Nephron (organoid): ENCODE results near the gene POU6F1.

ENCODE experiments used
- H3K27ac Mint-ChIP-seq, 3 experiments: 2 replicates each; pipeline ENCODE4 v1.8.0; 2020; ENCODE audit warnings: mixed read lengths in 3 of 3, mild to moderate bottlenecking in 2 of 3, moderate library complexity in 1 of 3
- H3K27me3 Mint-ChIP-seq: 2 replicates; pipeline ENCODE4 v1.8.0; 2021; ENCODE audit warnings: low read depth, mild to moderate bottlenecking, moderate library complexity, mixed read lengths
- H3K36me3 Mint-ChIP-seq: 2 replicates; pipeline ENCODE4 v1.8.0; 2020; ENCODE audit warnings: low read depth, mixed read lengths
- H3K4me1 Mint-ChIP-seq: 2 replicates; pipeline ENCODE4 v1.8.0; 2020; ENCODE audit warnings: mixed read lengths
- H3K4me3 Mint-ChIP-seq, 3 experiments: 2 replicates each; pipeline ENCODE4 v1.8.0; 2020; ENCODE audit warnings: mild to moderate bottlenecking in 3 of 3, mixed read lengths in 3 of 3, moderate library complexity in 2 of 3
- H3K9me3 Mint-ChIP-seq: 2 replicates; pipeline ENCODE4 v1.8.0; 2020; ENCODE audit warnings: mixed read lengths
- TF ChIP-seq, protein P1 (sequence below), 3 experiments: fragments of 200-600 bp; sonication (generic); IDR thresholded peaks; one replicate each; pipeline ENCODE4 v1.5.0; 2021; ENCODE audit warnings: antibody characterized with exemption in 3 of 3; ENCODE audit not compliant: unreplicated experiment in 3 of 3

Gene POU6F1

GRCh38 chr12:51199366-51199945 is 18.4 kb downstream of the POU6F1 start:
- Mint-ChIP-seq H3K4me3 (no peak overlapping the region), H3K4me1 (no peaks in the 10 kb centered on the region), H3K36me3 (no peaks in the 10 kb centered on the region), H3K9me3 (no peaks in the 10 kb centered on the region), H3K27me3 (no peaks in the 10 kb centered on the region), H3K27ac (no peak overlapping the region)
- TF ChIP-seq, protein P1, sequence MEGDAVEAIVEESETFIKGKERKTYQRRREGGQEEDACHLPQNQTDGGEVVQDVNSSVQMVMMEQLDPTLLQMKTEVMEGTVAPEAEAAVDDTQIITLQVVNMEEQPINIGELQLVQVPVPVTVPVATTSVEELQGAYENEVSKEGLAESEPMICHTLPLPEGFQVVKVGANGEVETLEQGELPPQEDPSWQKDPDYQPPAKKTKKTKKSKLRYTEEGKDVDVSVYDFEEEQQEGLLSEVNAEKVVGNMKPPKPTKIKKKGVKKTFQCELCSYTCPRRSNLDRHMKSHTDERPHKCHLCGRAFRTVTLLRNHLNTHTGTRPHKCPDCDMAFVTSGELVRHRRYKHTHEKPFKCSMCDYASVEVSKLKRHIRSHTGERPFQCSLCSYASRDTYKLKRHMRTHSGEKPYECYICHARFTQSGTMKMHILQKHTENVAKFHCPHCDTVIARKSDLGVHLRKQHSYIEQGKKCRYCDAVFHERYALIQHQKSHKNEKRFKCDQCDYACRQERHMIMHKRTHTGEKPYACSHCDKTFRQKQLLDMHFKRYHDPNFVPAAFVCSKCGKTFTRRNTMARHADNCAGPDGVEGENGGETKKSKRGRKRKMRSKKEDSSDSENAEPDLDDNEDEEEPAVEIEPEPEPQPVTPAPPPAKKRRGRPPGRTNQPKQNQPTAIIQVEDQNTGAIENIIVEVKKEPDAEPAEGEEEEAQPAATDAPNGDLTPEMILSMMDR (IDR thresholded peaks at IDR 0.05; ENCODE audit: unreplicated experiment in 3 of 3): no peak

- TF ChIP-seq, protein P1 (IDR thresholded peaks at IDR 0.05; ENCODE audit: unreplicated experiment in 3 of 3): no peak
- no peaks in the 10 kb centered on the region for H3K9me3 Mint-ChIP-seq
- H3K27ac Mint-ChIP-seq: no peak overlapping the region
- no peaks in the 10 kb centered on the region for H3K4me1 Mint-ChIP-seq
- H3K27me3 Mint-ChIP-seq: no peaks in the 10 kb centered on the region
- H3K36me3 Mint-ChIP-seq: no peaks in the 10 kb centered on the region
- H3K4me3 Mint-ChIP-seq: no peak overlapping the region
Observed at GRCh38 chr12:51198568-51199365, 19.1 kb downstream of the POU6F1 start.

- Mint-ChIP-seq H3K4me1 (no peaks in the 10 kb centered on the region), H3K36me3 (no peaks in the 10 kb centered on the region), H3K27me3 (no peaks in the 10 kb centered on the region), H3K4me3 (no peak overlapping the region), H3K9me3 (no peaks in the 10 kb centered on the region), H3K27ac (no peak overlapping the region)
- TF ChIP-seq, protein P1 (IDR thresholded peaks at IDR 0.05; ENCODE audit: unreplicated experiment in 3 of 3): no peak
Observed at GRCh38 chr12:51197736-51198567, 19.9 kb downstream of the POU6F1 start.

- H3K27ac Mint-ChIP-seq: no peak overlapping the region
Observed at GRCh38 chr12:51196547-51196946, 21.3 kb downstream of the POU6F1 start.

GRCh38 chr12:51195841-51196240 is 22.0 kb downstream of the POU6F1 start:
- Mint-ChIP-seq H3K9me3 (no peaks in the 10 kb centered on the region), H3K36me3 (no peaks in the 10 kb centered on the region), H3K27ac (no peak overlapping the region), H3K4me3 (no peak overlapping the region), H3K4me1 (peaks cover 4% of the 10 kb centered on the region), H3K27me3 (no peaks in the 10 kb centered on the region)
- TF ChIP-seq, protein P1 (IDR thresholded peaks at IDR 0.05; ENCODE audit: unreplicated experiment in 3 of 3): no peak

More at GRCh38 chr12:51196547-51196946, 21.3 kb downstream of the POU6F1 start:
- no peaks in the 10 kb centered on the region for H3K36me3 Mint-ChIP-seq
- no peaks in the 10 kb centered on the region for H3K9me3 Mint-ChIP-seq
- TF ChIP-seq, protein P1 (IDR thresholded peaks at IDR 0.05; ENCODE audit: unreplicated experiment in 3 of 3): no peak
- no peak overlapping the region for H3K4me3 Mint-ChIP-seq
- no peaks in the 10 kb centered on the region for H3K27me3 Mint-ChIP-seq
- no peaks in the 10 kb centered on the region for H3K4me1 Mint-ChIP-seq
